ENCODE results near the gene ELL2. TPM values are rescaled to one million over a fixed set of nuclear protein-coding genes. Genes with fewer than 3 reads are reported as not detected.
A peak's percentile ranks its signal among the peaks of the same experiment; 100 is the strongest.

Gene ELL2
- total RNA-seq, 1 experiment from 2014 or later, result 27.5 TPM

DNA sequence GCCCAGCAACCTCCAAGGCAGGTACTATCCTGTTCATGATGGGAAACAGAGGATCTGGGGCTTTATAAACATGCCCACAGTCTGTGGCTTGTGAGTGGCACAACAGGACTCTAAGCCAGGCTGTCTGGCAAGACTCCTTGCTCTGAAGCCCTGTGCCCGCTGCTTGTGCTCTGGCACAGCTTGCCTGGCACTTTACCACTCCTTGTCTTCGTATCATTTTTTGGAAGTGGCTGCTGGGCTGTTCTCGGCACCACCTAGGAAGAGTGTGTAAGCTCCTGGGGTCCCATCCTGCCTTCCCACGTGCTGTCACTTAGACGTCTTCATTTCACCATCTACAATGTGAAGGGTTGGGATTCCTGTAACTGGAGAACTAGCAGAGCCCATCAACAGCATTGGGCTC, 79.8 kb downstream of the ELL2 start:
- Histone ChIP-seq H3K4me2 (ENCODE audit: insufficient read depth, insufficient read length, low read length) (no peak overlapping the region), H4K20me1 (ENCODE audit: control insufficient read depth, insufficient read depth, insufficient read length) (no peaks in the 10 kb centered on the region), H2BK120ac (ENCODE audit: low read depth, low read length, poor library complexity, severe bottlenecking) (no peak overlapping the region), H3K14ac (ENCODE audit: insufficient read depth, low read length) (no peak overlapping the region), H3K9me3 (ENCODE audit: control insufficient read depth, low read depth, low read length) (no peaks in the 10 kb centered on the region), H2BK12ac (ENCODE audit: insufficient read length, low read depth, low read length) (no peak overlapping the region), H3K23me2 (ENCODE audit: insufficient read length, low read depth, low read length, poor library complexity, severe bottlenecking) (no peaks in the 10 kb centered on the region), H3K4me1 (ENCODE audit: insufficient read depth, low read length) (peaks cover 4% of the 10 kb centered on the region; the same call in 1 of the 2 replicates), H3K27ac (ENCODE audit: insufficient read length, low read depth, low read length) (no peak overlapping the region), H3K79me2 (ENCODE audit: insufficient read depth, low read length) (no peaks in the 10 kb centered on the region), H4K5ac (ENCODE audit: insufficient read length, low read depth, low read length) (no peak overlapping the region), H3K18ac (ENCODE audit: insufficient read length, low read depth, low read length) (no peak overlapping the region), H2BK20ac (ENCODE audit: low read depth, low read length, poor library complexity, severe bottlenecking) (no peak overlapping the region), H2AK5ac (ENCODE audit: insufficient read length, low read length) (no peak overlapping the region), H4K8ac (replicated peaks; ENCODE audit: insufficient read length, low read depth, low read length) (no peak overlapping the region), H2BK15ac (ENCODE audit: low read depth, low read length) (no peak overlapping the region), H2AFZ (ENCODE audit: low read length) (no peak overlapping the region), H3K27me3 (ENCODE audit: insufficient read depth, low read length) (no peaks in the 10 kb centered on the region), H3K79me1 (ENCODE audit: insufficient read depth, low read depth, low read length, poor library complexity, severe bottlenecking) (no peaks in the 10 kb centered on the region), H3K4ac (ENCODE audit: low read depth, low read length) (no peak overlapping the region), H4K91ac (ENCODE audit: insufficient read length, low read depth, low read length) (no peak overlapping the region), H3K23ac (ENCODE audit: insufficient read length, low read depth, low read length) (no peak overlapping the region), H2BK5ac (ENCODE audit: insufficient read length, low read length) (no peak overlapping the region), H3T11ph (ENCODE audit: low read length) (no peak overlapping the region), H3K56ac (ENCODE audit: insufficient read length, low read depth, low read length) (no peak overlapping the region), H3K9ac (ENCODE audit: extremely low read depth, insufficient read length, low read length) (no peak overlapping the region)
- DNase-seq, result no peak
- Mint-ChIP-seq H3K4me1 (peaks cover 7 to 10% of the 10 kb centered on the region in 2 experiments), H3K4me3 (no peak overlapping the region), H3K27ac (peak overlapping the region in 1 of 3 experiments; percentile 40; a peak in 1 of 7 replicates), H3K27me3 (ENCODE audit: low read depth) (no peaks in the 10 kb centered on the region), H3K9me3 (no peaks in the 10 kb centered on the region), H3K36me3 (ENCODE audit: insufficient read depth in 1 of 3, low read depth in 3 of 3) (no peaks in the 10 kb centered on the region)
- TF ChIP-seq, protein P1, sequence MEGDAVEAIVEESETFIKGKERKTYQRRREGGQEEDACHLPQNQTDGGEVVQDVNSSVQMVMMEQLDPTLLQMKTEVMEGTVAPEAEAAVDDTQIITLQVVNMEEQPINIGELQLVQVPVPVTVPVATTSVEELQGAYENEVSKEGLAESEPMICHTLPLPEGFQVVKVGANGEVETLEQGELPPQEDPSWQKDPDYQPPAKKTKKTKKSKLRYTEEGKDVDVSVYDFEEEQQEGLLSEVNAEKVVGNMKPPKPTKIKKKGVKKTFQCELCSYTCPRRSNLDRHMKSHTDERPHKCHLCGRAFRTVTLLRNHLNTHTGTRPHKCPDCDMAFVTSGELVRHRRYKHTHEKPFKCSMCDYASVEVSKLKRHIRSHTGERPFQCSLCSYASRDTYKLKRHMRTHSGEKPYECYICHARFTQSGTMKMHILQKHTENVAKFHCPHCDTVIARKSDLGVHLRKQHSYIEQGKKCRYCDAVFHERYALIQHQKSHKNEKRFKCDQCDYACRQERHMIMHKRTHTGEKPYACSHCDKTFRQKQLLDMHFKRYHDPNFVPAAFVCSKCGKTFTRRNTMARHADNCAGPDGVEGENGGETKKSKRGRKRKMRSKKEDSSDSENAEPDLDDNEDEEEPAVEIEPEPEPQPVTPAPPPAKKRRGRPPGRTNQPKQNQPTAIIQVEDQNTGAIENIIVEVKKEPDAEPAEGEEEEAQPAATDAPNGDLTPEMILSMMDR (conservative IDR thresholded peaks at IDR 0.05), result no peak
- WGBS (ENCODE audit: extremely low coverage, insufficient read length, low lambda C conversion rate), result no CpG with 5 or more reads among the region's 5 CpGs
